Mucosa of rectum (tissue), 2 donors: ENCODE data around the gene ZNF555.
"Not testable (repeated sequence)": the region's sequence is repeated elsewhere in the genome, so short reads cannot be mapped to it uniquely, and the experiment has no call there.

Source experiments
- H3K27ac ChIP-seq, 2 donors: one replicate each; pipeline ENCODE4 v1.7.0; 2013; ENCODE audit warnings: inconsistent platforms in 2 of 2, low read depth in 2 of 2, low read length in 2 of 2
- H3K27me3 ChIP-seq, 2 donors: one replicate each; pipeline ENCODE4 v1.7.0; 2013; ENCODE audit warnings: low read length in 2 of 2; ENCODE audit not compliant: control insufficient read depth in 2 of 2, insufficient read depth in 2 of 2
- H3K36me3 ChIP-seq, 2 donors: one replicate each; pipeline ENCODE4 v1.7.0; 2013; ENCODE audit warnings: low read length in 2 of 2; ENCODE audit not compliant: control insufficient read depth in 2 of 2, insufficient read depth in 2 of 2
- H3K4me1 ChIP-seq, 2 donors: one replicate each; pipeline ENCODE4 v1.7.0; 2013; ENCODE audit warnings: low read length in 2 of 2, mild to moderate bottlenecking in 1 of 2; ENCODE audit not compliant: control insufficient read depth in 2 of 2, insufficient read depth in 2 of 2
- H3K4me3 ChIP-seq, 2 donors: one replicate each; pipeline ENCODE4 v1.7.0; 2013; ENCODE audit warnings: low read length in 2 of 2
- H3K9ac ChIP-seq, 2 donors: one replicate each; pipeline ENCODE4 v1.7.0; 2013; ENCODE audit warnings: low read length in 2 of 2, low read depth in 1 of 2, mild to moderate bottlenecking in 1 of 2
- H3K9me3 ChIP-seq, 2 donors: one replicate each; pipeline ENCODE4 v1.7.0; 2013; ENCODE audit warnings: low read length in 2 of 2; ENCODE audit not compliant: control insufficient read depth in 2 of 2
- donor health status: healthy.
- donor health status: Normal muscosa, but diverticular disease.

ZNF555 gene

DNA sequence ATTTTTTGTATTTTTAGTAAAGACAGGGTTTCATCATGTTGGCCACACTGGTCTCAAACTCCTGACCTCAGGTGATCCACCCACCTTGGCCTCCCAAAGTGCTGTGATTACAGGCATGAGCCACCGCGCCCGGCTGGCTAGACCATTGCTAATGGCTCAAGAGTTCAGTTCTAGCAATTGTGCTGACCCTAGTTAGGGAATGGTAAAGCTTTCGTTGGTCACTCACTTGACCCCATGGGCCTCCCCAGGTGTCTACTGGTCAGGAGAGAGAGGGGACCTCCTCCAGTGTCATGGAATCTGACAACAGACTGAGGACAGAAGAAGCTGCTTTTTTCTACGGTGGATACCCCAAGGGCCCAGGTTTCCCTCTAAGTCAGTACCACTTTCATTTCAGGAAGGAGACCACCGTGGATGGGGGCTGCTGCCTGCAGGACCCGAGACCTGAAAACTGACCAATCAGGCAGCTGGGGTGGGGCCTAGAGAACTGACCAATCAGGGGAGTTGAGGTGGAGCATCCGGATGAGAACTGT, 25.3 kb downstream of the ZNF555 start:
- no peak overlapping the region for H3K4me3 ChIP-seq
- H3K9me3 ChIP-seq = no peaks in the 10 kb centered on the region
- H3K36me3 ChIP-seq = no peaks in the 10 kb centered on the region
- H3K27ac ChIP-seq = no peak overlapping the region
- peaks cover 0 to 4% of the 10 kb centered on the region in 2 donors for H3K4me1 ChIP-seq
- H3K9ac ChIP-seq = no peak overlapping the region
- no peaks in the 10 kb centered on the region for H3K27me3 ChIP-seq

DNA sequence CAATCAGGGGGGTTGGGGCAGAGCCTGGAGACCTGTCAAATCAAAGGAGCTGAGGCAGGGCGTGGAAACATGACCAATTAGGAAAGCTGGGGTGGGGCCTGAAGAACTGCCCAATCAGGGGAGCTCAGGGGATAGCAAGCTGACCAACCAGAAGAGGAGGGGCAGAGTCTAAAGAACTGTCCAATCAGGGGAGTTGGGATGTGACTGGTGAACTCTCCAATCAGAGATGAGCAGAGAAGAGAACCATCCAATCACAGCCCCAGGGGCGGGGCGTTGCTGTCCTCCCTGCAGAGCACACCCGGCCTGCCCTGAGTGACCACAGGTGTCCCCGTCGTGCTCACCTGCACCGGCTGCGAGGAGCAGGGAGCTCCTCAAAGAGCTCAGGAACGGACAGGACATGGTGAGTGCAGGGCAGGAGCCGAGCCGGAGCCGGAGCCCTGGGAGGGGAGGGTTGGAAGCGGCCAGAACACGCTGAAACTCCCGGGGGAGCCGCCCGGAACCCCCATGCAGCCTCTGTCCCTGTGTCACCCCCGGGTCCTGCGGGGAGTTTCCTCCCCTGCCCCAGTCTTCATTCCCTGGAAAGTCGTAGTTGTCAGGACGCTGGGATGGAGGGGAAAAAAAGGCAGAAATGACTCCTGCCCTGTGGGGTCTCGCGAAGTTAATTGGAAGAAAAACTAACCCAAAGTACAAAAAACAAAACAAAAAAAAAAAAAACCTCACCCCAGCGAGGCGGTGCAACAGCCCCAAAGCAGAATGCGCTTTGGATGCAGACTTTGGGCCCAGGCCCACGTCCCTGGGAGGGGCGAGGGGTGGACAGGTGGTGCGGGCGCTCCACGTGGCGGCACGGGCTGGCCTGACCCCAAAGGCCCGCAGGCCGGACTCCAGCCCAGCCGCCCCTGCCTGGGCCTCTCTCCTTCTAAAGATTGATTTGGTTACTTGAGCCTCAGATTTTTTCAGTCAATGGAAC, 26.0 kb downstream of the ZNF555 start, which contains the start of gene ZNF556:
ZNF556 (plus strand) TSS at position 311 of the 967 bp plus-strand sequence; CDS start at position 398, 87 bp downstream.
- Histone ChIP-seq H3K27ac (no peak within 1 kb of the TSS), H3K4me3 (no peak within 1 kb of the TSS), H3K27me3 (no peaks in the 10 kb centered on the region), H3K9ac (no peak within 1 kb of the TSS), H3K4me1 (peaks cover 0 to 4% of the 10 kb centered on the region in 2 donors), H3K9me3 (no peaks in the 10 kb centered on the region), H3K36me3 (no peaks in the 10 kb centered on the region)

DNA sequence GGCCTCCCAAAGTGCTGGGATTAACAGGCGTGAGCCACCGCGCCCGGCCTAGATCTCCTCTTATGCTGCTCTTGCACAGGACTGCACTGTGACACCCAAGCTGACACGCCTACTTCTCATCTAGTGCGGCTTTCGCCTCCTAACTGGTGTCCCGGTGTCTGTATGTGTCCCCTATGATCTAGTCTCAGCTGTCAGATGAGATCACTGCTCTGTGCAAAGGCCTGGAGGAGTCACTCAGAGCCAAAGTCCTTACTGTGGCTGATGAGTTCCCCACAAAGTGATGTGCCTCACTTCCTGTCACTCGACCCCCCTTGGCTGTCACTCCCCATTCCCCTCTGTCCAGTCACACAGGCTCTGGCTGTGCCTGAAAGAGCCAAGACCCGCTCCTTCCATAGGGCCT, 28.3 kb downstream of the ZNF555 start:
- Histone ChIP-seq H3K27me3 (no peaks in the 10 kb centered on the region), H3K4me1 (peaks cover 0 to 4% of the 10 kb centered on the region in 2 donors), H3K9ac (no peak overlapping the region), H3K36me3 (no peaks in the 10 kb centered on the region), H3K9me3 (no peaks in the 10 kb centered on the region), H3K4me3 (no peak overlapping the region), H3K27ac (no peak overlapping the region)

DNA sequence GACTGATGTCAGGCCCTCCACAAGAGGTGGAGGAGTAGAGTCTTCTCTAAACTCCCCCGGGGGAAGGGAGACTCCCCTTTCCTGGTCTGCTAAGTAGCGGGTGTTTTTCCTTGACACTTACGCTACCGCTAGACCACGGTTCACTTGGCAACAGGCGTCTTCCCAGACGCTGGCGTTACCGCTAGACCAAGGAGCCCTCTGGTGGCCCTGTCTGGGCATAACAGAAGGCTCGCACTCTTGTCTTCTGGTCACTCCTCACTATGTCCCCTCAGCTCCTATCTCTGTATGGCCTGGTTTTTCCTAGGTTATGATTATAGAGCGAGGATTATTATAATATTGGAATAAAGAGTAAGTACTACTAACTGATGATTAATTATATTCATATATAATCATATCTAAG, 30.9 kb downstream of the ZNF555 start:
- H3K9me3 ChIP-seq, H3K9ac ChIP-seq, H3K4me3 ChIP-seq, H3K27ac ChIP-seq, H3K36me3 ChIP-seq, H3K27me3 ChIP-seq, H3K4me1 ChIP-seq: not testable (repeated sequence)

DNA sequence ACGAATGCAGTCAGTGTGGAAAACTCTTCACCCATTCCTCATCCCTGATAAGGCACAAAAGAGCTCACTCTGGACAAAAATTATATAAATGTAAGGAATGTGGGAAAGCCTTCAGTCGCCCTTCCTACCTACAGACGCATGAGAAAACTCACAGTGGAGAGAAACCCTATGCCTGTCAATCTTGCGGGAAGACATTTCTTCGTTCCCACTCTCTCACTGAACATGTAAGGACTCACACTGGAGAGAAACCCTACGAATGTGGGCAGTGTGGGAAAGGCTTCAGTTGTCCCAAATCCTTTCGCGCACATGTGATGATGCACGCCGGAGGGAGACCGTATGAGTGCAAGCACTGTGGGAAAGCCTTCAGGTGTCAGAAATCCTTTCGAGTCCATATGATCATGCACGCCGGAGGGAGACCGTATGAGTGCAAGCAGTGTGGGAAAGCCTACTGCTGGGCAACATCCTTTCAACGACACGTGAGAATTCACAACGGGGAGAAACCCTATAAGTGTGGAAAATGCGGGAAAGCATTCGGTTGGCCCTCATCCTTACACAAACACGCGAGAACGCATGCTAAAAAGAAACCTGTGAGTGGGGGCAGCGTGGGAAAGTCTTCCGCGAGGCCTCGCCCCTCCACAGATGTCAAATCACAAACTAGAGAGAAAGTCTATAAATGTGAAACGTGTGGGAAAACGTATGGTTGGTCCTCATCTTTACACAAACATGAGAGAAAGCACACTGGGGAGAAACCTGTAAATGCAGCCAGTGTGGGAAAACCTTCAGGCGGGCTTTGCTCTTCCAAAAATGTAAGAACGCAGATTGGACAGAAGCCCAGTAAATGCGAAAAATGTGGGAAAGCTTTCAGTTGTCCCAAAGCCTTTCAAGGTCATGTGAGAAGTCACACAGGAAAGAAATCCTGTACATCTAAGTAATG, 36.4 kb downstream of the ZNF555 start:
- Histone ChIP-seq H3K9me3 (peaks cover 9 to 11% of the 10 kb centered on the region in 2 donors), H3K9ac (no peak overlapping the region), H3K27me3 (no peaks in the 10 kb centered on the region), H3K27ac (no peak overlapping the region), H3K36me3 (no peaks in the 10 kb centered on the region), H3K4me3 (no peak overlapping the region), H3K4me1 (no peaks in the 10 kb centered on the region)

DNA sequence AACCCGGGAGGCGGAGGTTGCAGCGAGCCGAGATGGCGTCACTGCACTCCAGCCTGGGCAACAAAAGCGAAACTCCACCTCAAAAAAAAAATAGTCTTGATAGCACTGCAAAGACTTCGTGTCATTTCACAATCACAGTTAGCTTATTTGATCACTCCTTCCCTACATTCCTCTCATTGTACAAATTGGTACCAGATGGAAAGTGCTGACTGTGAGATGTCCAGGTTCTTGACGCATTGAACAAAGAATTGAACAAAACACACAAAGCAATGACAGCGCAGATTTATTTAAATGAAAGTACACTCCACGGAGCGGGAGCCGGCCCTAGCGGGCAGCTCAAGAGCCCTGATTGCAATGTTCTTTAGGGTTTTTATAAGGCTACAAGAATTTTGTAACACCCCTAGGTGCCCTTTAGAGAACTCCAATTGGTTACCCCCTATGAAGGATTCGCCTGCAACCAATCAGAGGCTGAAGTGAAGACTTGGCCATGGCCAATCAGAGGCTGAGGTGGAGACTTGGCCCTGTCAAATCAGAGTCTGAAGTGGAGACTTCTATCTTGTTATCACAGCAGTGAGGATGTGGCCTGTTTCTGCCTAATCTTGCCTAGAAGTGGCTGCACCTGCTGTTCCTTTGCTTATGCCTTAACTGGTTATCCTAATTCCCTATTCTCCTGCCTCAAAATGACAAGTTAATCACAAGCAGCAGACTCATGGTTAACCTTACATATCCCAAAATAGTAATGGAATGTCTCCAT, 42.6 kb downstream of the ZNF555 start:
- Histone ChIP-seq H3K4me3 (no peak overlapping the region), H3K4me1 (no peaks in the 10 kb centered on the region), H3K9ac (no peak overlapping the region), H3K27me3 (no peaks in the 10 kb centered on the region), H3K9me3 (no peaks in the 10 kb centered on the region), H3K27ac (no peak overlapping the region), H3K36me3 (no peaks in the 10 kb centered on the region)

DNA sequence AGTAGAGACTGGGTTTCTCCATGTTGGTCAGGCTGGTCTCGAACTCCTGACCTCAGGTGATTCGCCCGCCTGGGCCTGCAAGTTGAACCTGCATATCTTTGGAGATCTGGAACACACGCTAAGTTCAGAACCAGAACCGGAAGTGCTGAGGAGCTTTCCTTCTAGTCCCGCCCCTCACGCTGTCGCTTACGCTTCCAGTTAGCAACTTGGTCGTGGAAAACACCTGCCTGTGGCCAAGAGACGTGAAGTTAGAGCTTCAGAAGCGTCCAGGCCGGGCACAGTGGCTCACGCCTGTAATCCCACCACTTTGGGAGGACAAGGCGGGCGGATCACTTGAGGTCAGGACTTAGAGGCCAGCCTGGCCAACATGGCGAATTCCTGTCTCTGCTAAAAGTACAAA, 44.5 kb downstream of the ZNF555 start:
- Histone ChIP-seq H3K9ac (no peak overlapping the region), H3K27me3 (no peaks in the 10 kb centered on the region), H3K9me3 (no peaks in the 10 kb centered on the region), H3K4me1 (no peaks in the 10 kb centered on the region), H3K4me3 (no peak overlapping the region), H3K36me3 (no peaks in the 10 kb centered on the region), H3K27ac (no peak overlapping the region)

DNA sequence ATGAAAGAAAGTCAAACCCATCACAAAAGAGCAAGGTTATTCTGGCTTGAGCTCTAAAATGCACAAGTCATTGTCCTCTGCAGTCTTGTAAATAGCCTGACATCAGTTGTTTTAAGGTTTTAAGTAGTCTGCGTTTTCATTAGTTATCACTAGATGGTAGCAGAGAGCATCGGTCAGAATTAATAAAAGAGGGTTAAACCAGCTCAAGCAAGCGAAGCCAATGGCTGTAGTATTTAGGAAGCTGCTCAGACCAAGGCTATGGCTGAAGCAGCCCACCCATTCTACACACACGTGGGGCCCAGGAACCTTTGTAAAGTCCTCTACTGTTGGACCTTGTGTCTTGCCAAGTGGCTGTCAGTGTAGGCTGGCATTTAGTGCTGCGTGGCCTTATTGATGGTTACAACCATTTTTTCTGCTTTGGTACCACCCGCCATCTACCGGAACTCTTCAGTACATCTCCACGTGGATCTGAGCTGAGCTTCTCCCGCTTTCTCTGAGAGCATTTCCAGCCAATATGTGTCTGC, 46.2 kb downstream of the ZNF555 start:
- Histone ChIP-seq H3K4me1 (no peaks in the 10 kb centered on the region), H3K9ac (no peak overlapping the region), H3K27me3 (no peaks in the 10 kb centered on the region), H3K4me3 (no peak overlapping the region), H3K27ac (no peak overlapping the region), H3K36me3 (no peaks in the 10 kb centered on the region), H3K9me3 (no peaks in the 10 kb centered on the region)

DNA sequence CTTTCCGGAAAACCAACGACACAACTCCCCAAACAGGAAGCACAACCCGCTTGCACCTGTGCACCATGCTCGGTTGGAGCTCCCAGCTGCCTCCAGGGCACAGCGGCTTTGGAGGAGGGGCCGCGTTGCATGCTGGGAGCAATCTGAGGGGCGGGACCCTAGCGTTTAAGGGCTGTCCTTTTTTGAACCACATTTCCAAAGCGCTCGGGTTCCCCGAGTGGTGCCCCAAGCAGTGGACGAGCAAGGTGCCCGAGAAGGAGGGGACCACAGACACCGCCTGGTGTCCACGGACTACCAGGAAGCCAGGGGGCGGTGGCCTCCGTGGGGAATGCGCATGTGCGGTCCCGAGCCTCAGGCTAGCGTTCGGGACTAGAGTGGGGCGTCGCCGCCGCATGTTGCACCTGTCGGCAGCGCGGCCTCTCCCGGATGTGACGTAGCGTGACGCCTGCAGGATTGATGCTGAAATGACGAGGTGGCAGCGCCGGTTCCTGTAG, 47.5 kb downstream of the ZNF555 start:
- no peaks in the 10 kb centered on the region for H3K4me1 ChIP-seq
- H3K36me3 ChIP-seq = no peaks in the 10 kb centered on the region
- no peaks in the 10 kb centered on the region for H3K9me3 ChIP-seq
- no peaks in the 10 kb centered on the region for H3K27me3 ChIP-seq
- peak overlapping the region in 1 of 2 donors; percentile 50 for H3K4me3 ChIP-seq
- H3K27ac ChIP-seq = no peak overlapping the region
- H3K9ac ChIP-seq = no peak overlapping the region
